Measurements from ENCODE around the gene SUPT20H. TPM values are rescaled to one million over a fixed set of nuclear protein-coding genes. Genes with fewer than 3 reads are reported as not detected.

Gene SUPT20H
- polyA plus RNA-seq, 3 donors: 24.7 to 39.8 (median 35.5) TPM

GRCh38 chr13:36966404-36966803, 93.1 kb downstream of the SUPT20H start:
- H3K9ac ChIP-seq (ENCODE audit: insufficient read depth, low read length, poor library complexity, severe bottlenecking): no peak overlapping the region
- peak overlapping the region in 1 of 7 donors; percentile 40 for H3K27ac Mint-ChIP-seq
- no peak overlapping the region for H3K27ac ChIP-seq (ENCODE audit: low read depth in 1 of 2, low read length in 2 of 2)
- H2AFZ ChIP-seq (ENCODE audit: insufficient read depth, low read depth, low read length, poor library complexity, severe bottlenecking): no peak overlapping the region
- H3K9me3 Mint-ChIP-seq: no peaks in the 10 kb centered on the region
- H3K4me1 ChIP-seq (ENCODE audit: control insufficient read depth in 1 of 2, insufficient read depth in 2 of 2, low read length in 2 of 2): no peaks in the 10 kb centered on the region
- intact Hi-C loops (cut with micrococcal nuclease): no loop called here
- no peak for DNase-seq
- H3K27me3 ChIP-seq (ENCODE audit: control insufficient read depth in 2 of 2, insufficient read depth in 2 of 2, low read length in 2 of 2): no peaks in the 10 kb centered on the region
- H3K4me1 Mint-ChIP-seq: no peaks in the 10 kb centered on the region
- H3K79me2 ChIP-seq (ENCODE audit: insufficient read depth, low read length): no peaks in the 10 kb centered on the region
- no peak overlapping the region for H3K4me3 Mint-ChIP-seq
- H3K27me3 Mint-ChIP-seq (ENCODE audit: low read depth in 3 of 3): peaks cover 0 to 1% (median 0%) of the 10 kb centered on the region in 3 donors
- H4K20me1 ChIP-seq (ENCODE audit: insufficient read depth, low read length): no peaks in the 10 kb centered on the region
- peaks cover 48 to 69% of the 10 kb centered on the region in 2 donors for H3K36me3 Mint-ChIP-seq
- H3K9me3 ChIP-seq (replicated peaks in 1 of 2; ENCODE audit: control insufficient read depth in 1 of 2, insufficient read depth in 1 of 2, low read length in 2 of 2): no peaks in the 10 kb centered on the region
- WGBS (ENCODE audit: insufficient coverage): 100% methylated on average over 1 of the region's 4 CpGs
- no peak overlapping the region for H3K4me3 ChIP-seq (replicated peaks in 1 of 3; ENCODE audit: low read depth in 2 of 3, low read length in 3 of 3)
- TF ChIP-seq CTCF (IDR thresholded peaks at IDR 0.05): no peak
- H3K4me2 ChIP-seq (replicated peaks; ENCODE audit: extremely low read depth, low read length, poor library complexity, severe bottlenecking): no peak overlapping the region
- peaks cover 85 to 92% of the 10 kb centered on the region in 2 donors for H3K36me3 ChIP-seq (replicated peaks in 1 of 2; ENCODE audit: control insufficient read depth in 1 of 2, insufficient read depth in 2 of 2, low read length in 2 of 2)

- H3K4me3 ChIP-seq (replicated peaks in 1 of 3; ENCODE audit: low read depth in 2 of 3, low read length in 3 of 3): no peak overlapping the region
- H3K9me3 ChIP-seq (replicated peaks in 1 of 2; ENCODE audit: control insufficient read depth in 1 of 2, insufficient read depth in 1 of 2, low read length in 2 of 2): no peaks in the 10 kb centered on the region
- H3K36me3 ChIP-seq (replicated peaks in 1 of 2; ENCODE audit: control insufficient read depth in 1 of 2, insufficient read depth in 2 of 2, low read length in 2 of 2): peaks cover 85 to 92% of the 10 kb centered on the region in 2 donors
- H3K4me1 Mint-ChIP-seq: no peaks in the 10 kb centered on the region
- H3K4me3 Mint-ChIP-seq: no peak overlapping the region
- no peaks in the 10 kb centered on the region for H3K79me2 ChIP-seq (ENCODE audit: insufficient read depth, low read length)
- H3K27ac Mint-ChIP-seq: peak overlapping the region in 1 of 7 donors; percentile 29
- peaks cover 50 to 70% of the 10 kb centered on the region in 2 donors for H3K36me3 Mint-ChIP-seq
- TF ChIP-seq CTCF (IDR thresholded peaks at IDR 0.05): no peak
- H3K4me1 ChIP-seq (ENCODE audit: control insufficient read depth in 1 of 2, insufficient read depth in 2 of 2, low read length in 2 of 2): no peaks in the 10 kb centered on the region
- no peak overlapping the region for H2AFZ ChIP-seq (ENCODE audit: insufficient read depth, low read depth, low read length, poor library complexity, severe bottlenecking)
- no peak for DNase-seq
- intact Hi-C loops (cut with micrococcal nuclease): no loop called here
- no peaks in the 10 kb centered on the region for H3K27me3 ChIP-seq (ENCODE audit: control insufficient read depth in 2 of 2, insufficient read depth in 2 of 2, low read length in 2 of 2)
- H4K20me1 ChIP-seq (ENCODE audit: insufficient read depth, low read length): no peaks in the 10 kb centered on the region
- 67% methylated on average over 2 of the region's 2 CpGs for WGBS (ENCODE audit: insufficient coverage)
- H3K27ac ChIP-seq (ENCODE audit: low read depth in 1 of 2, low read length in 2 of 2): no peak overlapping the region
- H3K27me3 Mint-ChIP-seq (ENCODE audit: low read depth in 3 of 3): peaks cover 0 to 1% (median 0%) of the 10 kb centered on the region in 3 donors
- no peak overlapping the region for H3K9ac ChIP-seq (ENCODE audit: insufficient read depth, low read length, poor library complexity, severe bottlenecking)
- no peaks in the 10 kb centered on the region for H3K9me3 Mint-ChIP-seq
- H3K4me2 ChIP-seq (replicated peaks; ENCODE audit: extremely low read depth, low read length, poor library complexity, severe bottlenecking): no peak overlapping the region
Measured at GRCh38 chr13:36965767-36966166, 93.7 kb downstream of the SUPT20H start.
